ENCODE data around the gene METTL1.

Gene METTL1

GRCh38 chr12:57754411-57755193 lies 17.3 kb downstream of the METTL1 start, which contains the start of gene MARCHF9:
Gene MARCHF9, plus strand, starts transcription at chr12:57755103. Its CDS starts 426 bp downstream, at chr12:57755529.
- peak in 29 of 51 donors; percentile 6 to 68 (median 38) for DNase-seq

GRCh38 chr12:57753756-57754337 lies 18.1 kb downstream of the METTL1 start:
- DNase-seq, result peak in 1 of 51 donors; percentile 1

GRCh38 chr12:57752668-57753000 lies 19.3 kb downstream of the METTL1 start:
- DNase-seq, result no peak

GRCh38 chr12:57751788-57752667 lies 19.9 kb downstream of the METTL1 start, which contains the start of gene CDK4:
Gene CDK4, minus strand, starts transcription at chr12:57752310. Its CDS starts 593 bp downstream, at chr12:57751717.
- peak; percentile 91 to 100 (median 100) for DNase-seq

GRCh38 chr12:57751432-57751787 lies 20.5 kb downstream of the METTL1 start:
- no peak for DNase-seq

- DNase-seq, result no peak
Observed at GRCh38 chr12:57750561-57751431, 21.1 kb downstream of the METTL1 start.

- no peak for DNase-seq
Observed at GRCh38 chr12:57749061-57749460, 22.8 kb downstream of the METTL1 start.

- DNase-seq, result no peak
Observed at GRCh38 chr12:57746025-57746424, 25.9 kb downstream of the METTL1 start.

GRCh38 chr12:57745485-57745881 lies 26.4 kb downstream of the METTL1 start:
- peak in 1 of 51 donors; percentile 45 for DNase-seq

- DNase-seq, result peak; percentile 34 to 99 (median 93)
Observed at GRCh38 chr12:57744777-57745484, 27.0 kb downstream of the METTL1 start, which contains the start of gene TSPAN31. Gene TSPAN31, plus strand, starts transcription at chr12:57745039. Its CDS starts 116 bp downstream, at chr12:57745155.

- DNase-seq, result peak in 28 of 51 donors; percentile 47 to 84 (median 64)
Observed at GRCh38 chr12:57744194-57744776, 27.6 kb downstream of the METTL1 start.

GRCh38 chr12:57743769-57744168 lies 28.1 kb downstream of the METTL1 start:
- no peak for DNase-seq

GRCh38 chr12:57741844-57742738 lies 29.8 kb downstream of the METTL1 start:
- DNase-seq, result no peak

GRCh38 chr12:57741413-57741789 lies 30.5 kb downstream of the METTL1 start:
- no peak for DNase-seq

- peak in 13 of 51 donors; percentile 7 to 63 (median 27) for DNase-seq
Observed at GRCh38 chr12:57740656-57741412, 31.1 kb downstream of the METTL1 start.

GRCh38 chr12:57739914-57740538 lies 31.9 kb downstream of the METTL1 start:
- peak in 3 of 51 donors; percentile 20 to 31 (median 30) for DNase-seq

GRCh38 chr12:57739387-57739786 lies 32.5 kb downstream of the METTL1 start:
- DNase-seq, result peak in 1 of 51 donors; percentile 14
